ENCODE results near the gene NTM. TPM values are rescaled to one million over a fixed set of nuclear protein-coding genes. Genes with fewer than 3 reads are reported as not detected.

Gene NTM
- total RNA-seq, 4 donors from 2014 or later, result 0.40 to 3.1 (median 2.1) TPM; not detected in 1

- WGBS, 2 donors (ENCODE audit: low coverage in 1 of 2), result 53 to 72% methylated on average over 2 of the region's 2 CpGs
- H3K36me3 ChIP-seq, result no peaks in the 10 kb centered on the region
- no peaks in the 10 kb centered on the region for H3K27me3 ChIP-seq
- no peak overlapping the region for H3K4me3 ChIP-seq
- no peak for DNase-seq
- intact Hi-C loops (cut with DNase I; ENCODE audit: low total_unique reads), result no loop called here
- TF ChIP-seq POLR2A (IDR thresholded peaks at IDR 0.05), result no peak
- TF ChIP-seq CTCF (IDR thresholded peaks at IDR 0.05), result no peak
- TF ChIP-seq EP300 (IDR thresholded peaks at IDR 0.05; ENCODE audit: low read depth), result no peak
- TF ChIP-seq POLR2AphosphoS5 (IDR thresholded peaks at IDR 0.05), result no peak
- in situ Hi-C loops (cut with MboI; ENCODE audit: low pct_ligation_motif_present in 1 of 4, low pct_unique_long_range_greater_than_20kb in 1 of 4, low sequenced_read_pairs in 3 of 4), result loop anchor here in 1 of 4 donors (25.0 kb wide), 1 partner anchor 288 kb away; no protein-coding TSS in a partner anchor
- no peaks in the 10 kb centered on the region for H3K4me1 ChIP-seq
- H3K27ac ChIP-seq, result no peak overlapping the region
- no peaks in the 10 kb centered on the region for H3K9me3 ChIP-seq
Measured at GRCh38 chr11:131749101-131749500, 378.7 kb downstream of the NTM start.

GRCh38 chr11:131750152-131750551, 379.7 kb downstream of the NTM start:
- H3K27me3 ChIP-seq, result no peaks in the 10 kb centered on the region
- in situ Hi-C loops (cut with MboI; ENCODE audit: low pct_ligation_motif_present in 1 of 4, low pct_unique_long_range_greater_than_20kb in 1 of 4, low sequenced_read_pairs in 3 of 4), result no loop called here
- H3K36me3 ChIP-seq, result no peaks in the 10 kb centered on the region
- H3K27ac ChIP-seq, result no peak overlapping the region
- no peaks in the 10 kb centered on the region for H3K4me1 ChIP-seq
- H3K9me3 ChIP-seq, result no peaks in the 10 kb centered on the region
- no peak for DNase-seq
- intact Hi-C loops (cut with DNase I; ENCODE audit: low total_unique reads), result no loop called here
- H3K4me3 ChIP-seq, result no peak overlapping the region
- TF ChIP-seq CTCF (IDR thresholded peaks at IDR 0.05) (no peak), POLR2A (IDR thresholded peaks at IDR 0.05) (no peak), EP300 (IDR thresholded peaks at IDR 0.05; ENCODE audit: low read depth) (no peak), POLR2AphosphoS5 (IDR thresholded peaks at IDR 0.05) (no peak)

GRCh38 chr11:131750692-131751091, 380.3 kb downstream of the NTM start:
- no peak overlapping the region for H3K4me3 ChIP-seq
- intact Hi-C loops (cut with DNase I; ENCODE audit: low total_unique reads) (no loop called here), in situ Hi-C loops (cut with MboI; ENCODE audit: low pct_ligation_motif_present in 1 of 4, low pct_unique_long_range_greater_than_20kb in 1 of 4, low sequenced_read_pairs in 3 of 4) (no loop called here)
- no peak for TF ChIP-seq POLR2A (IDR thresholded peaks at IDR 0.05)
- TF ChIP-seq POLR2AphosphoS5 (IDR thresholded peaks at IDR 0.05), result no peak
- TF ChIP-seq CTCF (IDR thresholded peaks at IDR 0.05), result no peak
- no peak for TF ChIP-seq EP300 (IDR thresholded peaks at IDR 0.05; ENCODE audit: low read depth)
- H3K27me3 ChIP-seq, result no peaks in the 10 kb centered on the region
- no peaks in the 10 kb centered on the region for H3K9me3 ChIP-seq
- no peak overlapping the region for H3K27ac ChIP-seq
- no peaks in the 10 kb centered on the region for H3K4me1 ChIP-seq
- 83% methylated on average over 1 to 5 of the region's 5 CpGs for WGBS, 2 donors (ENCODE audit: low coverage in 1 of 2)
- no peaks in the 10 kb centered on the region for H3K36me3 ChIP-seq
- DNase-seq, result no peak

GRCh38 chr11:131754671-131755070, 384.3 kb downstream of the NTM start:
- in situ Hi-C loops (cut with MboI; ENCODE audit: low pct_ligation_motif_present in 1 of 4, low pct_unique_long_range_greater_than_20kb in 1 of 4, low sequenced_read_pairs in 3 of 4), result no loop called here
- H3K4me1 ChIP-seq, result no peaks in the 10 kb centered on the region
- no peak overlapping the region for H3K27ac ChIP-seq
- 73 to 76% methylated on average over 3 of the region's 3 CpGs for WGBS, 2 donors (ENCODE audit: low coverage in 1 of 2)
- TF ChIP-seq POLR2AphosphoS5 (IDR thresholded peaks at IDR 0.05), result no peak
- TF ChIP-seq EP300 (IDR thresholded peaks at IDR 0.05; ENCODE audit: low read depth), result no peak
- TF ChIP-seq POLR2A (IDR thresholded peaks at IDR 0.05), result no peak
- no peak for TF ChIP-seq CTCF (IDR thresholded peaks at IDR 0.05)
- no peaks in the 10 kb centered on the region for H3K9me3 ChIP-seq
- H3K36me3 ChIP-seq, result no peaks in the 10 kb centered on the region
- no peak overlapping the region for H3K4me3 ChIP-seq
- no peak for DNase-seq
- no peaks in the 10 kb centered on the region for H3K27me3 ChIP-seq
- intact Hi-C loops (cut with DNase I; ENCODE audit: low total_unique reads), result no loop called here

All from transverse colon (tissue), 4 donors.